Astrocyte of the spinal cord (primary cell): ENCODE data around the gene HTT.

Experiments used
- DNase-seq: peaks from one replicate; pipeline ENCODE4 v3.0.0; 2011; ENCODE audit warnings: low read depth, low spot score
- H3K4me3 ChIP-seq: 2 replicates; pipeline ENCODE4 v1.5.1; 2011; ENCODE audit warnings: low read depth, mild to moderate bottlenecking, low read length, moderate library complexity
- in situ Hi-C: cut with HindIII; loops from 2 replicates; pipeline ENCODE4 v1.10.0; 2017; ENCODE audit warnings: low sequenced_read_pairs
- TF ChIP-seq, protein P1 (sequence below): IDR thresholded peaks from 2 replicates; pipeline ENCODE4 v1.5.1; 2012; ENCODE audit warnings: low read depth, mild to moderate bottlenecking, low read length, inconsistent platforms

The HTT gene

GRCh38 chr4:3290889-3291321 lies 216.4 kb downstream of the HTT start:
- in situ Hi-C loops = no loop called here
- TF ChIP-seq, protein P1, sequence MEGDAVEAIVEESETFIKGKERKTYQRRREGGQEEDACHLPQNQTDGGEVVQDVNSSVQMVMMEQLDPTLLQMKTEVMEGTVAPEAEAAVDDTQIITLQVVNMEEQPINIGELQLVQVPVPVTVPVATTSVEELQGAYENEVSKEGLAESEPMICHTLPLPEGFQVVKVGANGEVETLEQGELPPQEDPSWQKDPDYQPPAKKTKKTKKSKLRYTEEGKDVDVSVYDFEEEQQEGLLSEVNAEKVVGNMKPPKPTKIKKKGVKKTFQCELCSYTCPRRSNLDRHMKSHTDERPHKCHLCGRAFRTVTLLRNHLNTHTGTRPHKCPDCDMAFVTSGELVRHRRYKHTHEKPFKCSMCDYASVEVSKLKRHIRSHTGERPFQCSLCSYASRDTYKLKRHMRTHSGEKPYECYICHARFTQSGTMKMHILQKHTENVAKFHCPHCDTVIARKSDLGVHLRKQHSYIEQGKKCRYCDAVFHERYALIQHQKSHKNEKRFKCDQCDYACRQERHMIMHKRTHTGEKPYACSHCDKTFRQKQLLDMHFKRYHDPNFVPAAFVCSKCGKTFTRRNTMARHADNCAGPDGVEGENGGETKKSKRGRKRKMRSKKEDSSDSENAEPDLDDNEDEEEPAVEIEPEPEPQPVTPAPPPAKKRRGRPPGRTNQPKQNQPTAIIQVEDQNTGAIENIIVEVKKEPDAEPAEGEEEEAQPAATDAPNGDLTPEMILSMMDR = no peak
- no peak for DNase-seq
- H3K4me3 ChIP-seq = no peak overlapping the region

DNA sequence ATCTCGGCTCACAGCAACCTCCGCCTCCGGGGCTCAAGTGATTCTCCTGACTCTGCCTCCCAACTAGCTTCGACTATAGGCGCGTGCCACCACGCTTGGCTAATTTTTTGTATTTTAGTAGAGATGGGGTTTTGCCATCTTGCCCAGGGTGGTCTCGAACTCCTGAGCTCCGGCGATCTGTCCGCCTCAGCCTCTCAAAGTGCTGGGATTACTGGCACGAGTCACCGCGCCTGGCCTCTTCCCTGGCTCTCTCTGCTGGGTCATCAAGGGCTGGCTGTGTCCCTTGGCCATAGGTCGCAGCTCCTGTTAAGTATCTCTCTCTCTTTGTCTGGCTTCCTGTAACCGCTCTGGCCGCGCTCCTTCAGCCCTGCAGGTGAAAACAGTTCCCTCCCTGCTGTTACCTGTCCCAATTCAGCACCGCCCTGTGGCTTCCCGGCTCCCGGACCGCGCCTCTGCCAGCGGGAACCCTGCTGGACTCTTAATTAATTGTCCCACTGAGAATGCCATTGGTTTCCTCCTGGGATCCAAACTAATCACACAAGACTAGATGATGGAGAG lies 217.0 kb downstream of the HTT start:
- TF ChIP-seq, protein P1 = no peak

GRCh38 chr4:3291969-3292570 lies 217.6 kb downstream of the HTT start:
- peak; percentile 18 for DNase-seq
- in situ Hi-C loops = no loop called here
- TF ChIP-seq, protein P1 = no peak
- peak overlapping the region; percentile 75 for H3K4me3 ChIP-seq

More for the DNA sequence above, 217.0 kb downstream of the HTT start:
- in situ Hi-C loops = no loop called here
- no peak for DNase-seq
- peak overlapping the region; percentile 75 for H3K4me3 ChIP-seq

GRCh38 chr4:3292571-3293400 lies 218.3 kb downstream of the HTT start, which contains the start of gene RGS12:
RGS12 (plus strand) TSS chr4:3293021; CDS start chr4:3316171, 23,150 bp downstream.
- TF ChIP-seq, protein P1 = no peak
- DNase-seq = peak; percentile 93
- peak within 1 kb of the TSS; percentile 76 for H3K4me3 ChIP-seq
- in situ Hi-C loops = no loop called here
